Heart left ventricle (tissue), 13 donors: ENCODE measurements around the gene OPN3.

ENCODE experiments used
- CTCF ChIP-seq, 12 donors: fragments of 200-600 bp; sonication (generic) in 4 of 12; IDR thresholded peaks; one replicate each; pipeline versions ENCODE4 v1.5.0 to v1.8.0; 2018 to 2022; ENCODE audit warnings: antibody characterized with exemption in 12 of 12, mild to moderate bottlenecking in 5 of 12
- POLR2A ChIP-seq, 2 donors: fragments of 450-650 bp; IDR thresholded peaks; one replicate each; pipeline ENCODE4 v1.6.1; 2017; ENCODE audit warnings: antibody characterized with exemption in 2 of 2, mild to moderate bottlenecking in 2 of 2, moderate library complexity in 2 of 2
- donor health status: ischemic (EF 13 %, LVEDD 7.1; RV severe dilation, severe dysfunction).
- donor health status: DM: no; HTN: yes; CAD: no.
- donor health status: DM: no; HTN: no; CAD: no.
- donor health status: ischemic (EF 25% LVEDD 6.9; RV normal size, moderate dysfunction).
- donor health status: ischemic (EF 25% LVEDD 5.7; RV mildly dilated, moderate dysfunction).
- donor health status: ischemic (EF 35%, LVEDD 5.7; RV mildly dilated, moderate dysfunction).
- donor health status: nonischemic (EF 11% LVEDD 7.7; RV severe dilation, severe dysfunction).
- donor health status: DM: yes; HTN: yes; CAD: no.
- donor health status: PGD.
- donor health status: ischemic (EF 29% LVEDD 5.4; RV normal size, mild dysfunction).
- donor health status: nonischemic (EF 23%, LVEDD 6.1; RV moderate dilation, normal function).

GRCh38 chr1:241550318-241550717 is 89.9 kb downstream of the OPN3 start:
- TF ChIP-seq CTCF (IDR thresholded peaks at IDR 0.05) (no peak), POLR2A (IDR thresholded peaks at IDR 0.05) (no peak)
